GM18951 (cell line): Measurements from ENCODE around the gene BTRC.

Experiments used
- POLR2A ChIP-seq: IDR thresholded peaks from 4 replicates; pipeline ENCODE4 v1.6.1; 2011; ENCODE audit warnings: mild to moderate bottlenecking; ENCODE audit not compliant: insufficient read length, insufficient read depth; ENCODE audit errors: extremely low read depth
- in situ Hi-C: fragments of 300-500 bp; cut with MboI; formaldehyde crosslinking; loops from one replicate; pipeline ENCODE4 v1.12.0; 2022; ENCODE audit warnings: low sequenced_read_pairs, mixed read lengths, inconsistent platforms; ENCODE audit not compliant: unreplicated experiment

Gene BTRC

GRCh38 chr10:101563497-101564040 is 209.6 kb downstream of the BTRC start:
- in situ Hi-C loops: no loop called here
- TF ChIP-seq POLR2A: no peak

GRCh38 chr10:101564490-101564991 is 210.6 kb downstream of the BTRC start:
- in situ Hi-C loops: no loop called here
- TF ChIP-seq POLR2A: no peak

GRCh38 chr10:101565370-101565900 is 211.5 kb downstream of the BTRC start:
- in situ Hi-C loops: loop anchor here (5.0 kb wide), 1 partner anchor 348 kb away; no protein-coding TSS in a partner anchor
- no peak for TF ChIP-seq POLR2A

- in situ Hi-C loops: loop anchor here (5.0 kb wide), 1 partner anchor 349 kb away; no protein-coding TSS in a partner anchor
- no peak for TF ChIP-seq POLR2A
Measured at GRCh38 chr10:101565936-101566332, 212.0 kb downstream of the BTRC start.

- in situ Hi-C loops: loop anchor here (5.0 kb wide), 1 partner anchor 349 kb away; no protein-coding TSS in a partner anchor
- TF ChIP-seq POLR2A: no peak
Measured at GRCh38 chr10:101566333-101567164, 212.6 kb downstream of the BTRC start.

- in situ Hi-C loops: loop anchor here (5.0 kb wide), 1 partner anchor 350 kb away; no protein-coding TSS in a partner anchor
Measured at GRCh38 chr10:101567165-101568006, 213.4 kb downstream of the BTRC start.

GRCh38 chr10:101568054-101568745 is 214.2 kb downstream of the BTRC start:
- in situ Hi-C loops: loop anchor here (5.0 kb wide), 1 partner anchor 351 kb away; no protein-coding TSS in a partner anchor

More at GRCh38 chr10:101567165-101568006, 213.4 kb downstream of the BTRC start:
- no peak for TF ChIP-seq POLR2A

GRCh38 chr10:101569323-101569621 is 215.3 kb downstream of the BTRC start:
- in situ Hi-C loops: loop anchor here (5.0 kb wide), 1 partner anchor 352 kb away; no protein-coding TSS in a partner anchor
- no peak for TF ChIP-seq POLR2A

More at GRCh38 chr10:101568054-101568745, 214.2 kb downstream of the BTRC start:
- TF ChIP-seq POLR2A: no peak

GRCh38 chr10:101569622-101570427 is 215.9 kb downstream of the BTRC start:
- in situ Hi-C loops: loop anchor here (5.0 kb wide), 1 partner anchor 353 kb away; no protein-coding TSS in a partner anchor

GRCh38 chr10:101570428-101571270 is 216.7 kb downstream of the BTRC start:
- in situ Hi-C loops: no loop called here
- TF ChIP-seq POLR2A: no peak

More at GRCh38 chr10:101569622-101570427, 215.9 kb downstream of the BTRC start:
- TF ChIP-seq POLR2A: no peak
